ENCODE measurements around the gene MGLL.

- TF ChIP-seq NR2F6 (CRISPR knock-in tag; IDR thresholded peaks at IDR 0.05) (no peak), ILF3 (IDR thresholded peaks at IDR 0.05; ENCODE audit: borderline replicate concordance) (no peak)
These were observed 153.4 kb downstream of the MGLL start for GRCh38 chr3:127668906-127669305.
